ENCODE data around the gene FNIP2.
A peak's percentile ranks its signal among the peaks of the same experiment; 100 is the strongest.

The FNIP2 gene

GRCh38 chr4:158847535-158847934 is 78.7 kb downstream of the FNIP2 start:
- intact Hi-C loops (cut with DNase I; ENCODE audit: low total_unique reads): no loop called here

GRCh38 chr4:158849681-158850080 is 80.9 kb downstream of the FNIP2 start:
- peak overlapping the region in 1 of 2 donors; percentile 8 for H3K27ac ChIP-seq
- H3K4me1 ChIP-seq: peaks cover 0 to 6% (median 2%) of the 10 kb centered on the region in 4 donors
- no peak overlapping the region for H3K4me3 ChIP-seq
- TF ChIP-seq CTCF (IDR thresholded peaks at IDR 0.05): no peak
- peaks cover 13 to 31% (median 20%) of the 10 kb centered on the region in 3 donors for H3K36me3 ChIP-seq
- intact Hi-C loops (cut with DNase I; ENCODE audit: low total_unique reads): no loop called here
- no peak for DNase-seq
- no peaks in the 10 kb centered on the region for H3K27me3 ChIP-seq
- H3K9me3 ChIP-seq: no peaks in the 10 kb centered on the region

More at GRCh38 chr4:158847535-158847934, 78.7 kb downstream of the FNIP2 start:
- no peak overlapping the region for H3K27ac ChIP-seq
- no peak for DNase-seq
- H3K9me3 ChIP-seq: no peaks in the 10 kb centered on the region
- peaks cover 0 to 6% (median 2%) of the 10 kb centered on the region in 4 donors for H3K4me1 ChIP-seq
- H3K36me3 ChIP-seq: peaks cover 13 to 35% (median 30%) of the 10 kb centered on the region in 3 donors
- TF ChIP-seq CTCF (IDR thresholded peaks at IDR 0.05): no peak
- H3K27me3 ChIP-seq: no peaks in the 10 kb centered on the region
- no peak overlapping the region for H3K4me3 ChIP-seq

GRCh38 chr4:158850371-158850770 is 81.5 kb downstream of the FNIP2 start:
- H3K27ac ChIP-seq: peak overlapping the region; percentile 8 to 40
- H3K4me1 ChIP-seq: peaks cover 0 to 6% (median 2%) of the 10 kb centered on the region in 4 donors

GRCh38 chr4:158850800-158851644 is 82.2 kb downstream of the FNIP2 start:
- H3K36me3 ChIP-seq: peaks cover 13 to 32% (median 19%) of the 10 kb centered on the region in 3 donors
- no peaks in the 10 kb centered on the region for H3K27me3 ChIP-seq
- peak overlapping the region; percentile 8 to 40 for H3K27ac ChIP-seq
- intact Hi-C loops (cut with DNase I; ENCODE audit: low total_unique reads): no loop called here
- no peak overlapping the region for H3K4me3 ChIP-seq
- no peaks in the 10 kb centered on the region for H3K9me3 ChIP-seq
- peak; percentile 69 to 78 for TF ChIP-seq CTCF (IDR thresholded peaks at IDR 0.05)
- H3K4me1 ChIP-seq: peaks cover 0 to 6% (median 2%) of the 10 kb centered on the region in 4 donors
- no peak for DNase-seq

More at GRCh38 chr4:158850371-158850770, 81.5 kb downstream of the FNIP2 start:
- no peak for TF ChIP-seq CTCF (IDR thresholded peaks at IDR 0.05)
- intact Hi-C loops (cut with DNase I; ENCODE audit: low total_unique reads): no loop called here
- Histone ChIP-seq H3K27me3 (no peaks in the 10 kb centered on the region), H3K36me3 (peaks cover 13 to 33% (median 19%) of the 10 kb centered on the region in 3 donors), H3K4me3 (no peak overlapping the region), H3K9me3 (no peaks in the 10 kb centered on the region)
- DNase-seq: no peak

GRCh38 chr4:158854236-158854635 is 85.4 kb downstream of the FNIP2 start:
- Histone ChIP-seq H3K27ac (no peak overlapping the region), H3K36me3 (peaks cover 0 to 11% (median 6%) of the 10 kb centered on the region in 3 donors), H3K4me3 (no peak overlapping the region), H3K27me3 (no peaks in the 10 kb centered on the region), H3K9me3 (no peaks in the 10 kb centered on the region), H3K4me1 (peaks cover 0 to 6% (median 2%) of the 10 kb centered on the region in 4 donors)
- TF ChIP-seq CTCF (IDR thresholded peaks at IDR 0.05): no peak
- intact Hi-C loops (cut with DNase I; ENCODE audit: low total_unique reads): no loop called here
- no peak for DNase-seq

Data from tibial artery (tissue), 4 donors.